ENCODE results near the gene KCNMB1. TPM values are rescaled to one million over a fixed set of nuclear protein-coding genes. Genes with fewer than 3 reads are reported as not detected.

KCNMB1 gene
- total RNA-seq, 1 donor from 2014 or later: 1.3 TPM

DNA sequence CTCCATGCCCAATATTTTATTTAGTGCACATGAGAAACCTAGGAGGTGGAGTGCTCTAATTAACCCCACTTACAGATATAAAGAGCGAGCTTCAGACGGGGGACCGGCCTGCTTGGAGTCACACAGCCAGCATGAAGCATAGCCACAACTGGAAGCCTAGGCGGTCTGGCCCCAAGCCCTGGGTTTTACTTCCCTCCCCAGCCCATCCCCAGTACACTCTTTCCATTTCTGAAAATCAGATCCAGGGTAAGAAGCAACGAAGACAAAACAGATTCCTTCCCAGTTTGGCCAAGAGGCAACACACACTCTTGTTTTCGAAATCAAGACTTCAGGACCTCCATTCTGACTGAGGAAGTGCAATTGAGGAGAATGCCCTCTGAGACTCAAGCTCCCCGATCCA is 27.1 kb downstream of the KCNMB1 start:
- H3K4me1 ChIP-seq: peaks cover 53% of the 10 kb centered on the region
- peaks cover 2% of the 10 kb centered on the region for H3K27me3 ChIP-seq (ENCODE audit: low read depth)
- no peak overlapping the region for H3K4me3 ChIP-seq
- no peaks in the 10 kb centered on the region for H3K36me3 ChIP-seq
- TF ChIP-seq, protein P1, sequence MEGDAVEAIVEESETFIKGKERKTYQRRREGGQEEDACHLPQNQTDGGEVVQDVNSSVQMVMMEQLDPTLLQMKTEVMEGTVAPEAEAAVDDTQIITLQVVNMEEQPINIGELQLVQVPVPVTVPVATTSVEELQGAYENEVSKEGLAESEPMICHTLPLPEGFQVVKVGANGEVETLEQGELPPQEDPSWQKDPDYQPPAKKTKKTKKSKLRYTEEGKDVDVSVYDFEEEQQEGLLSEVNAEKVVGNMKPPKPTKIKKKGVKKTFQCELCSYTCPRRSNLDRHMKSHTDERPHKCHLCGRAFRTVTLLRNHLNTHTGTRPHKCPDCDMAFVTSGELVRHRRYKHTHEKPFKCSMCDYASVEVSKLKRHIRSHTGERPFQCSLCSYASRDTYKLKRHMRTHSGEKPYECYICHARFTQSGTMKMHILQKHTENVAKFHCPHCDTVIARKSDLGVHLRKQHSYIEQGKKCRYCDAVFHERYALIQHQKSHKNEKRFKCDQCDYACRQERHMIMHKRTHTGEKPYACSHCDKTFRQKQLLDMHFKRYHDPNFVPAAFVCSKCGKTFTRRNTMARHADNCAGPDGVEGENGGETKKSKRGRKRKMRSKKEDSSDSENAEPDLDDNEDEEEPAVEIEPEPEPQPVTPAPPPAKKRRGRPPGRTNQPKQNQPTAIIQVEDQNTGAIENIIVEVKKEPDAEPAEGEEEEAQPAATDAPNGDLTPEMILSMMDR (IDR thresholded peaks at IDR 0.05; ENCODE audit: borderline replicate concordance): no peak
- peak overlapping the region; percentile 75 for H3K27ac ChIP-seq (replicated peaks)
- H3K9me3 ChIP-seq (replicated peaks): no peaks in the 10 kb centered on the region
- DNase-seq: peak; percentile 50
- intact Hi-C loops (cut with micrococcal nuclease): no loop called here

DNA sequence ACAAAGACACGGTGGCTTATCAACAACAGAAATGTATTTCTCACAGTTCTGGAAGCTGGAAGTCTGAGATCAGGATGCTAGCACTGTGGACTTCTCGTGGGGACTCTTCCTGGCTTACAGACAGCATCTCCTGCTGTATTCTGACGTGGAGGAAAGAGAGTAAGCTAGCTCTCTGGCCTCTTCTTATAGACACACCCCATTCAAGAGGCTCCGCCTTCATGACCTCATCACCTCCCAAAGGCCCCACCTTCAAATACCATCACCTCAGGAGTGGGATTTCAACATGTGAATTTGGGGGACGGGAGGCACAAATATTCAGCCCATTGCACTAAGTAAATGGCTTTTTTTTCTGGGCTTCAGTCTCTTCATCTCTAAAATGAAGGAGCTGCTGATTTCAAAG is 27.6 kb downstream of the KCNMB1 start:
- no peak for DNase-seq
- intact Hi-C loops (cut with micrococcal nuclease): no loop called here
- no peak overlapping the region for H3K4me3 ChIP-seq
- H3K36me3 ChIP-seq: no peaks in the 10 kb centered on the region
- peaks cover 6% of the 10 kb centered on the region for H3K27me3 ChIP-seq (ENCODE audit: low read depth)
- H3K4me1 ChIP-seq: peaks cover 53% of the 10 kb centered on the region
- TF ChIP-seq, protein P1 (IDR thresholded peaks at IDR 0.05; ENCODE audit: borderline replicate concordance): no peak
- H3K27ac ChIP-seq (replicated peaks): peak overlapping the region; percentile 75
- H3K9me3 ChIP-seq (replicated peaks): no peaks in the 10 kb centered on the region

DNA sequence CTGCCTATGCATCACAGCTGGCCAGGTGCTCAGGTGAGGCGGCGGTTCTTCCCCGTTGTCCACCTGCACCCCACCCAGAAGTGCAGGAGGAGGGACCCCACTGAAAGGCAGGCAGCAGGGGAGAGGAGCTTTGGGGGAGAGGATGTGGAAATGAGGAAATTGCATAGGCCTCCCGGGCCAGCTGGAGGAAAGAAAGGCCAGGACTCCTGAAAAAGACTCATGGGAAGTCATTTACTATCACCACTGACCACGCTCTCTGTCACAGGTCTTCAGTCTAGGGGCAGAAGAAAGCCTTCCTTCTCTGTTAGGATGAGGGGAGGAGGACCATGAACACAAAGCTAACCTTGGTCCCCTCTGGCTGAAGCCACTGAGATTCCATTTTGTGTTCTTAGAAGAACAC is 28.1 kb downstream of the KCNMB1 start:
- Histone ChIP-seq H3K4me3 (no peak overlapping the region), H3K36me3 (no peaks in the 10 kb centered on the region), H3K9me3 (replicated peaks) (no peaks in the 10 kb centered on the region), H3K4me1 (peaks cover 53% of the 10 kb centered on the region), H3K27me3 (ENCODE audit: low read depth) (peaks cover 11% of the 10 kb centered on the region), H3K27ac (replicated peaks) (peak overlapping the region; percentile 75)
- TF ChIP-seq, protein P1 (IDR thresholded peaks at IDR 0.05; ENCODE audit: borderline replicate concordance): no peak
- DNase-seq: no peak
- intact Hi-C loops (cut with micrococcal nuclease): no loop called here

DNA sequence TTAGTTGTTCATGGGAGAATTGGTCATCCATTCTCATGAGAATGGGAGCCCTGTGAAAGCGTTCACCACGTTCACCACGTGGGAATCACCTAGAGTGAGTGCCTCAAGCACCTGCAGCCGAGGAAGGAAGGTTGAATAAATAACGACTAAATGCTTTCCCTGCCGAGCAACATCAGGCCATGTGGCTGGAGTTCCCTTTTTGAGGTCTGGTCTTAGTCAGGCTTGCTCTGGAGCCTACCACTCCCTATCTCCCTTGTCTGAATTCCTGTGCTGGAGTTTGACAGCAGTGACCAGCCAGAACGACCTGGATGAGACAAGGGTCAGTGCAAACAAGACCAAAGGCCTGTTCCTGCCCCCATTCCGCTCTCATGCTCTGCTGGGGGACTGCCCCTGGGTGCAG is 28.5 kb downstream of the KCNMB1 start:
- Histone ChIP-seq H3K9me3 (replicated peaks) (no peaks in the 10 kb centered on the region), H3K27ac (replicated peaks) (peak overlapping the region; percentile 75), H3K4me1 (peaks cover 55% of the 10 kb centered on the region), H3K4me3 (no peak overlapping the region), H3K36me3 (no peaks in the 10 kb centered on the region), H3K27me3 (ENCODE audit: low read depth) (peaks cover 15% of the 10 kb centered on the region)
- TF ChIP-seq, protein P1 (IDR thresholded peaks at IDR 0.05; ENCODE audit: borderline replicate concordance): no peak
- intact Hi-C loops (cut with micrococcal nuclease): no loop called here
- DNase-seq: no peak

DNA sequence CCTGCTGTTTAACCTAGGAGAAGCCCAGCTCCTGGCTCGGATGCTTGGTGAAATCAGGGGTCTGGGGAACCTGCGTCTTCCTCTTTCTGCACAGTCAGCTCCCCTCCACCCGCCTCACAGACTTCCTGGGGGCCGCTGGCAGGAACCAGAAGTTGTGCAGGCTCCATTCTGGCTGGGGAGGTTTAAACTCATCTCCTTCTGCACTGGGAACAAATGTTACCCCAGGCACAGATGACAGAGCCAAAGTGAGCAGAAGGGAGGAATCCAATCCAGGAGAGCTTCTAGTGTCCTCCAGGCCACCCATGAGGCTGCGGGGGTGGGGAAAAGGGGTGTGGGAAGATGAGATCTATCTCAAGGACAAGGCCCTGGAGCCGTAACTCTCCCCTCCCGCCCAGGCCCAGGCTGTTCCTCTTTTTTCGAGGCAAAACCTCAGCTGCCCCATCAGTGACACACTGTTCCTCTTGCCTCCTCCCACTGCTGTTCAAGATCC is 31.2 kb downstream of the KCNMB1 start:
- Histone ChIP-seq H3K4me3 (no peak overlapping the region), H3K36me3 (no peaks in the 10 kb centered on the region), H3K27me3 (ENCODE audit: low read depth) (peaks cover 43% of the 10 kb centered on the region), H3K27ac (replicated peaks) (peak overlapping the region; percentile 46), H3K4me1 (peaks cover 76% of the 10 kb centered on the region), H3K9me3 (replicated peaks) (no peaks in the 10 kb centered on the region)
- intact Hi-C loops (cut with micrococcal nuclease): no loop called here
- DNase-seq: peak; percentile 73
- TF ChIP-seq, protein P1 (IDR thresholded peaks at IDR 0.05; ENCODE audit: borderline replicate concordance): no peak
